ENCODE results near the gene RPLP2.

RPLP2 gene

DNA sequence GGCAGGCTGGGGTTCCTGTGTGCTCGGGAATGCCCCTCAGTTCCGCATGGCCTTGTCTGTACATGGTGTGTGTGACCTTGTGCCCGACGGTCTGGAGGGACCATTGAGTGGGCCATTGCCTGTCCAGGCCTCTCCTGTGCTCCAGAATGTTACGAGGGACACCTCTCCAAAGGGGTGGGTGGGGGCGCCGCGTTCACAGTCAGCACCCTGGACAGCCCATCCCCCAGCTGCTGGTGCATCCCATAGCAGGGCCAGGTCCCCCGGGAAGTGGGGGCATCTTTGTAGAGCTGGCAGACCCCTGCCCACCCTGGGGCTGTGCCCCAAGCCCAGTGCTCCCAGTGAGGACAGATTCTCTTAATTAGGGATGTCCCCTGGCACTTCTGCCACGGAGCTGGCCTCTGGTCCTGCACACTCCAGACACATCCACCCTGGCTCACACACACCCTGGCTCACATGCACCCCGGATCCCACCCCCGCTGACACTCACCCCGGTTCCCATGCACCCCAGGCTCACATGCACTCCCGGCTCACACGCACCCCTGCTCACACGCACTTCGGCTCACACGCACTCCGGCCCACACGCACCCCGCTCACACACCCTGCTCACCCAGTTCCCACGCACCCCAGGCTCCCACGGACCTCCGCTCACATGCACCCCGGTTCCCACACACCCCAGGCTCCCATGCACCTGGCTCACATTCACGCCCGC, 48.4 kb downstream of the RPLP2 start:
- FAIRE-seq: no peak

DNA sequence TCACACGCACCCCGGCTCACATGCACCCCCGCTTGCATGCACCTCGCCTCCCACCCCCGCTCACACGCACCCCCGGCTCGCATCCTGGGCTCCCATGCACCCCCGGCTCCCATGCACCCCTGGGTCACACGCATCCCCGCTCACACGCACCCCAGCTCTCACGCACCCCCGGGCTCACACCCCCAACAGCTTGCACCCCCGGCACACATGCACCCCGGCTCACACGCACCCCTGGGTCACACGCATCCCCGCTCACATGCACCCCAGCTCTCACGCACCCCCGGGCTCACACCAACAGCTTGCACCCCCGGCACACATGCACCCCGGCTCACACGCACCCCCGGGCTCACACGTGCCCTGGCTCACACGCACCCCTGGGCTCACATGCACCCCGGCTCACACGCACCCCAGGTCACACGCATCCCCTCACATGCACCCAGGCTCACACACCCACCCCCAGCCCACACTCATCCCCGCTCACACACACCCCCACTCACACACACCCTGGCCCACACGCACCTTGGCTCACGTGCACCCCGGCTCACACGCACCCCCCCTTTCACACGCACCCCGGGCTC, 49.1 kb downstream of the RPLP2 start:
- FAIRE-seq (no peak), DNase-seq (ENCODE audit: extremely low spot score, insufficient read length, low read depth) (no peak)

More for the DNA sequence above, 48.4 kb downstream of the RPLP2 start:
- no peak for DNase-seq (ENCODE audit: extremely low spot score, insufficient read length, low read depth)

DNA sequence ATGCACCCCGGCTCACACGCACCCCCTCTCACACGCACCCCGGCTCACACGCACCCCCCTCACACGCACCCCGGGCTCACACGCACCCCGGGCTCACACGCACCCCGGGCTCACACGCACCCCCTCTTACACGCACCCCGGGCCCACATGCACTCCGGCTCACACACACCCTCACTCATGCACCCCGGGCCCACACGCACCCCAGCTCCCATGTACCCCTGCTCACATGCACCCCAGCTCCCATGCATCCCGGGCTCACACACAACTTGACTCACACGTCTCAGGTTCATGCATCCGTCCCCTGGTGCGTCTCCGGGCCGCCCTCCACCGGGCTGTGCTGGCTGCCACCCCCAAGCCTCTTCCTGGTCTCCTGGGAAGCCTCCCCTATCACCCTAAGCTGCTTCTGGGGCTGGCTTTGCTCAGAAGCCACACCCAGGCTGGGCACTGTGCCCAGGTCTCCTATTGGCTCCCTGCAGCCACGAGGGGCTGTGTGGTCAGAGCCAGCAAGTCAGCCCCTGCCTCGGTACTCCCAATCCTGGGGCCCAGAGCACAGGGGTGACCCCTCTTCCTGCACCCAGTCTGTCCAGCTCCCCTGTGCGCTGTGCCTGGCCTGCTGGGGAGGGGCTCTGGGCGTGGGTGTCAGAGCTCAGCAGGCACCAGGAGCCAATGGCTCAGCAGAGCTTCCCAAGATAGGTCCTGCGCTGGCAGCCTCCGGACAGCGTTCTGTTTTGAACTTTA, 49.8 kb downstream of the RPLP2 start:
- FAIRE-seq (no peak), DNase-seq (ENCODE audit: extremely low spot score, insufficient read length, low read depth) (no peak)

DNA sequence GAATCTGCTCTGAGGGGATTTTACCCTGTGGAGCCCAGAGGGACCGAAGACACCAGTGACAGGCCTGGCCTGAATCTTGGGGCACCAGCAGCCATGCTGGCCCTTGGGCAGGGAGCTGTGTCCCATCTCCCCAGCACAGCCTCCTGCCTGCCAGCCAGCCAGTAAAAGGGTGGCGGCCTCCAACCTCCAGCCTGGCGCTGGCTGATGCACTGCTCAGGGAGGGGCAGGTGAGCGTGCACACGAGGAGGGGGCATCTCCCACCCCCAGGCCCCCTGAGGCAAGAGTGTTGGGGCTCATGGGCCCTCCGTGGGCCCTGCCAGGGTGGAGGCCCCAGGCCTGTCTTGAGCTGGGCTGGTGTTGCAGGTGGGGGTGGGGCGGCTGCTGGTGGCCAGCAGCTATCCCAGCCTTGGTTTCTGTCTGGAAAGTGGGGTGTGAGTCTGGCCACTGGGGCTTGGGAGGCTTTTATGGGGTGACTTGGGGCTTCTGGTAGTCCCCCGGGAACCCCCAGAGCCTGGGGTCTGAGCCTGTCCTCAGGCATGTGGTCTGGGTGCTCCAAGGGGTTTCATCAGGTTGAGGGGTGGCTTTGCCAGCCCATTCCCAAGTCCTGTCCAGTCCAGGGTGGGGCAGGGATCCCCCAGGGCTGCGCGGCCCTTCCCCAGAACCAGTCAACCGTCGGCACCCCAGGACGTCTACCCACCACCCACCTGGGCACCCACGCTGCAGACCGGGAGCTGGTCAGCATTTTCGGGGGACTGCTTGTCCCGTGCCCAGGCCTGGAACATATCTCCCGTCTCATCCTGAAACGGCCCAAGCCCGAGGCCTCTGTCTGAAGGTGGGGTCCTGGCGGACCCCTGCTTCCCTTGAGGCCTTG, 50.7 kb downstream of the RPLP2 start:
- FAIRE-seq: no peak
- DNase-seq (ENCODE audit: extremely low spot score, insufficient read length, low read depth): no peak

DNA sequence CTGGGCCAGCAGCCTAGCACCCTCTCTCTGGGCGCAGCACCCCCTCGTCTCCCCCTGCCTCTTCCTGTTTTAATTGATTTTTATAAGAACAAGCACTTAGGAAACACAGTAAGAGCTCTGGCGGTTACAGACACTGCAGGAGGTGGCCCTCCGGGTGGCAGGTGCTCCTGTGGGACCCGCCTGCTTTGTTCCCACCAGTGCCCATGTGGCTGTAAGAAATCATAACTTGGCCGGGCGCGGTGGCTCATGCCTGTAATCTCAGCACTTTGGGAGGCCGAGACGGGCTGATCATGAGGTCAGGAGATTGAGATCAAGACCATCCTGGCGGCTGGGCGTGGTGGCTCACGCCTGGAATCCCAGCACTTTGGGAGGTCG, 51.3 kb downstream of the RPLP2 start:
- DNase-seq (ENCODE audit: extremely low spot score, insufficient read length, low read depth): no peak
- no peak for FAIRE-seq

DNA sequence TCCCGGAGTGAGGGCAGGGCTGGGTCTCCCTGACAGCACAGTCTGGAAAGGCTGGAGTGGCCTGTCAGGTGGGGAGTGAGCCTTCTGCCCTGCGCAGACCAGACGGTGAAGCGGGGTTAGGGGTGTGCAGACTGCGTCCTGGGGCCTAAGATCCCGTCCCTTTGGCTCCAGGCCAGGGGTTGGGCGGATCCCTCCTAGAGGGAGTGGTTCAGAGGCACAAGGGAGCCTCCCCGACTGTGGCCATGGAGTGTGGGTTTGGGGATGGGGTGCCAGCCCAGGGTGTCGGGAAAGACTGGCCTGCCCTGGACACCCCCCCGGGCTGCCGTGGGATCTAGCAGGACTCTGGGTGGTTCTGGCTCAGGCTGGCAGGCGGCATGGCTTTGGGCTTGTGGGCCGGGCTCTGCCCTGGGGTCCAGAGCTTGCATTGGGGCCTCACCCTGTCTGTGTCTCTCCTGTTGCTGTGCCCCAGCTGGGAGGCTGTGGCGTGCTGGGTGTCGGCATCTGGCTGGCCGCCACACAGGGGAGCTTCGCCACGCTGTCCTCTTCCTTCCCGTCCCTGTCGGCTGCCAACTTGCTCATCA, 52.4 kb downstream of the RPLP2 start:
- FAIRE-seq (no peak), DNase-seq (ENCODE audit: extremely low spot score, insufficient read length, low read depth) (no peak)

All from GM18507 (cell line).